Natural killer cell (primary cell): ENCODE results near the gene ETV6. TPM values are rescaled to one million over a fixed set of nuclear protein-coding genes. Genes with fewer than 3 reads are reported as not detected.

Experiments
- ATAC-seq, 3 donors: fragments of 150-1000 bp in 2 of 3; fragments of 200-7000 bp in 1 of 3; cut with Tn5 transposase; 1 replicate in 1 of 3; 2 replicates in 2 of 3; pipeline ENCODE4 v1.10.0; 2021; ENCODE audit warnings: mild to moderate bottlenecking in 2 of 3, moderate library complexity in 2 of 3
- DNase-seq, 2 donors: peaks; one replicate each; pipeline versions ENCODE4 v3.0.0 to v3.0.0-alpha.2; 2013 to 2021; ENCODE audit warnings: mixed read lengths in 1 of 2
- H3K27ac ChIP-seq: one replicate; pipeline ENCODE4 v1.5.1; 2013; ENCODE audit warnings: mild to moderate bottlenecking, low read length
- H3K27me3 ChIP-seq: one replicate; pipeline ENCODE4 v1.6.1; 2013; ENCODE audit warnings: low read length; ENCODE audit not compliant: control insufficient read depth, insufficient read depth
- H3K36me3 ChIP-seq: one replicate; pipeline ENCODE4 v1.6.1; 2013; ENCODE audit warnings: low read length; ENCODE audit not compliant: control insufficient read depth, insufficient read depth
- H3K4me1 ChIP-seq: one replicate; pipeline ENCODE4 v1.6.1; 2013; ENCODE audit warnings: low read length; ENCODE audit not compliant: control insufficient read depth, insufficient read depth
- H3K4me3 ChIP-seq: one replicate; pipeline ENCODE4 v1.5.1; 2013; ENCODE audit warnings: low read length
- H3K9me3 ChIP-seq: one replicate; pipeline ENCODE4 v1.6.1; 2013; ENCODE audit warnings: low read length; ENCODE audit not compliant: control insufficient read depth, insufficient read depth
- H3K27ac Mint-ChIP-seq, 2 donors: one replicate each; pipeline ENCODE4 v1.8.0; 2022; ENCODE audit warnings: mild to moderate bottlenecking in 2 of 2, mixed read lengths in 2 of 2, moderate library complexity in 1 of 2
- H3K27me3 Mint-ChIP-seq, 2 donors: one replicate each; pipeline ENCODE4 v1.8.0; 2022; ENCODE audit warnings: low read depth in 2 of 2, mixed read lengths in 2 of 2
- H3K36me3 Mint-ChIP-seq: one replicate; pipeline ENCODE4 v1.8.0; 2022; ENCODE audit warnings: mixed read lengths
- H3K4me1 Mint-ChIP-seq, 2 donors: one replicate each; pipeline ENCODE4 v1.8.0; 2022; ENCODE audit warnings: mixed read lengths in 2 of 2
- H3K4me3 Mint-ChIP-seq: one replicate; pipeline ENCODE4 v1.8.0; 2022; ENCODE audit warnings: mild to moderate bottlenecking, moderate library complexity, mixed read lengths
- H3K9me3 Mint-ChIP-seq, 2 donors: one replicate each; pipeline ENCODE4 v1.8.0; 2022; ENCODE audit warnings: mixed read lengths in 2 of 2
- CTCF ChIP-seq: fragments of 200-600 bp; IDR thresholded peaks from one replicate; pipeline ENCODE4 v1.8.0; 2022; ENCODE audit warnings: antibody characterized with exemption
- WGBS: methylation state at CpG from one replicate; pipeline ENCODE4 v1.1.7; 2013; ENCODE audit warnings: missing lambda C conversion rate; ENCODE audit not compliant: insufficient coverage; 5-methylcytosine and 5-hydroxymethylcytosine counted together
- intact Hi-C: fragments of 100-400 bp; cut with micrococcal nuclease; formaldehyde crosslinking; loops from one replicate; pipeline ENCODE4 v1.14.2; 2022
- total RNA-seq, 4 donors: library from RNA; stranded (reverse); fragments of 120-200 nt in 1 of 4; gene quantifications; one replicate each; pipeline versions ENCODE4 v1.2.3 to v1.2.4, GENCODE V29; 2013 to 2022

The ETV6 gene
- total RNA-seq, 3 donors from 2014 or later (not counting 1 experiment from before 2014, with no cell fraction given) = 38.9 to 49.5 (median 40.6) TPM

DNA sequence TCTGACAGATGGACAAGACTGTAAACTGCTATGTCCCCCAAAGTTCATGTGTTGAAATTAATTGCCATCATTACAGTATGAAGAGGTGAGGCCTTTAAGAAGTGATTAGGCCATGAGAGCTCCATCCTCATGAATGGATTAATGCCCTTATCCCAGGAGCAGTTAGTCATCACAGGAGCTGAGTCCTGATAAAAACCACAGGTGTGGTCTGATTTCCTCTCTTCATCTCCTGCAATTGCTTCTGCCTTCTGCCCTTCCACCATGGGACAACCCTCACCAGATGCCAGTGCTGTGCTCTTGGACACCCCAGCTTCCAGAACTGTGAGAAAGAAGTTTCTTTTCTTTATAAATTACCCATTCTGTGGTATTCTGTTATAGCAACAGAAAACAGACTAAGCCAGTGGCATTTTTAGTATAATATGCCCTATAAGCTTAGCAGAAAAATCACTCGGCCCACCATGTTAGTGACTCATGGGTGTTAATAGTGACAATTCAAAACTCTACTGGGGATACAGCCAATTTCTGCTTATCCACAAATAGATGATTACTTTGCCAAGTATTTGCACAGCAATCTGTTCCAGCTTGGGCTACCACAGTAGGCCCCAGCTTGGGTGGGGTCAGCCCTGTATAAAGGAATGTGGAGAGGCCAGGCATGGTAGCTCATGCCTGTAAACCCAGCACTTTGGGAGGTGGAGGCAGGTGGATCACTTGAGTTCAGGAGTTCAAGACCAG lies 292.3 kb downstream of the ETV6 start:
- Histone ChIP-seq H3K4me3 (no peak overlapping the region), H3K9me3 (no peaks in the 10 kb centered on the region), H3K36me3 (no peaks in the 10 kb centered on the region), H3K4me1 (no peaks in the 10 kb centered on the region), H3K27me3 (no peaks in the 10 kb centered on the region), H3K27ac (no peak overlapping the region)
- H3K36me3 Mint-ChIP-seq = no peaks in the 10 kb centered on the region
- DNase-seq = no peak
- H3K27ac Mint-ChIP-seq = no peak overlapping the region
- H3K27me3 Mint-ChIP-seq = peaks cover 10 to 22% of the 10 kb centered on the region in 2 donors
- peaks cover 0 to 4% of the 10 kb centered on the region in 2 donors for H3K4me1 Mint-ChIP-seq
- TF ChIP-seq CTCF = no peak
- no peak overlapping the region for H3K4me3 Mint-ChIP-seq
- 87% methylated on average over 1 of the region's 1 CpG for WGBS
- intact Hi-C loops = no loop called here
- no peaks in the 10 kb centered on the region for H3K9me3 Mint-ChIP-seq
- ATAC-seq = no peak

DNA sequence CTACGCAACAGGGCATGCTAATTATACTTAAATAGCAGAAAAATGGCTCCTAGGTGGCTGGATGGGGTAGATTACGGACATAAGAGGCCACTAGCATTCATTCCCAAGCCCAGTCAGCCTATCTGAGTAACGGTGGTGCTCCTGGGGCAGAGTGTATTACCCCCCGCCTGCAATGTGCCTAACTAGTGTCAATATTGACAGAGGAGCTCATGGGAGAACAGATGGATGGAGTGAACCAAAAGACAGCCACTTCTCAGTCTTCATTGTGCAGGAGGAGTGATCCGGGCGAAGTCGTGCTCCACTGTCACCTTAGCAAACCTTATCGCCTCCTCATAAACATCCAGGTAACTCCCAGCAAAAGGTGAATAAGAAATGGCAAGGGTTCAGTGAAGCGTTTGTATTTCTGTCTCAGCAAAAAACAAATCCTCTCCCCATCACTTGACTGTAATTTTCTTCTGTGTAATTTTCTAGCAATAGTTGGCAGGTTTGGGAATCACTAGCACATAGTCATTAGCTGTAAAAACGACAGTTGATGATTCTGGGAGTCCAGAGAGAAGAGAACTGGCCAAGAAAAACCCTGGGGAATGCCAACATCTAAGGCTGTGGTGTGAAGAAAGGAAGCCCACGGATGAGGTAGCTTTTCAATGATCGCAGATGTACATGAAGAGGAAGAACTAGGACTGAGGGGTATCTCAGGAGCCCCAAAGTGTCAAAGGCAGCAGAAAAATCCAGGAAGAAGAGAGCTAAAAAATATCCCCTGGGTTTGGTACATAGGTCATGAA lies 294.6 kb downstream of the ETV6 start:
- WGBS = 78% methylated on average over 11 of the region's 12 CpGs
- intact Hi-C loops = no loop called here
- ATAC-seq (no peak), DNase-seq (no peak)
- H3K27ac ChIP-seq = no peak overlapping the region
- Mint-ChIP-seq H3K27ac (no peak overlapping the region), H3K4me3 (no peak overlapping the region), H3K4me1 (peaks cover 6 to 9% of the 10 kb centered on the region in 2 donors), H3K9me3 (no peaks in the 10 kb centered on the region), H3K36me3 (no peaks in the 10 kb centered on the region), H3K27me3 (peaks cover 21 to 38% of the 10 kb centered on the region in 2 donors)
- no peaks in the 10 kb centered on the region for H3K9me3 ChIP-seq
- no peak overlapping the region for H3K4me3 ChIP-seq
- H3K4me1 ChIP-seq = no peaks in the 10 kb centered on the region
- H3K36me3 ChIP-seq = no peaks in the 10 kb centered on the region
- no peaks in the 10 kb centered on the region for H3K27me3 ChIP-seq
- TF ChIP-seq CTCF = no peak
